ENCODE data around the gene MOB3C.
"Not testable (repeated sequence)": the region's sequence is repeated elsewhere in the genome, so short reads cannot be mapped to it uniquely, and the experiment has no call there.

Gene MOB3C

GRCh38 chr1:46616277-46617107, at the start of gene MOB3C:
Gene MOB3C, minus strand, starts transcription at chr1:46616811. Its CDS starts 3,490 bp downstream, at chr1:46613321.
- DNase-seq = peak; percentile 68

DNA sequence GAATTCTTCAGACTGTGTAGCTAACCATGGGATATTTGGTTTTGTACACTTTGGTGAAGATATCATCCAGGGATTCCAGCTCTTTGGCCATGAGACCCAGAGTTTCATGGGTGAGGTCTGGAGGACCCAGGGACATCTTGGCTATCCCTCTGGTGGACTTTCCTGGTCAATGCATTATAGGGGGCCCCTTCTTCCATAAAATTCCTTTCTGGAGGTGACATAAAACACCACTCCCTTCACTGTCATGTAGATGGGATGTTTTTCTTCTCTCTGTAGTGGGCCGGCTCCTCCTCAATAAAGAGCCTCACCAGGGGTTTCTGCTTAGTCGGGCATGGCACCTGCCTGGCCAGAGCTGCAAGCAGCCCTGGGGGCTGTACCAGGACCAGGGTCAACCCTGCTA, 49.4 kb upstream of the MOB3C start:
- DNase-seq = no peak

DNA sequence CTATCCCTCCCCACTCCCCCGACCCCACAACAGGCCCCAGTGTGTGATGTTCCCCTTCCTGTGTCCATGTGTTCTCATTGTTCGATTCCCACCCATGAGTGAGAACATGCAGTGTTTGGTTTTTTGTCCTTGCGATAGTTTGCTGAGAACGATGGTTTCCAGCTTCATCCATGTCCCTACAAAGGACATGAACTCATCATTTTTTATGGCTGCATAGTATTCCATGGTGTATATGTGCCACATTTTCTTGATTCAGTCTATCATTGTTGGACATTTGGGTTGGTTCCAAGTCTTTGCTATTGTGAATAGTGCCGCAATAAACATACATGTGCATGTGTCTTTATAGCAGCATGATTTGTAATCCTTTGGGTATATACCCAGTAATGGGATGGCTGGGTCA, 46.3 kb upstream of the MOB3C start:
- DNase-seq = not testable (repeated sequence)

GRCh38 chr1:46660116-46660515, 43.5 kb upstream of the MOB3C start:
- DNase-seq = not testable (repeated sequence)

DNA sequence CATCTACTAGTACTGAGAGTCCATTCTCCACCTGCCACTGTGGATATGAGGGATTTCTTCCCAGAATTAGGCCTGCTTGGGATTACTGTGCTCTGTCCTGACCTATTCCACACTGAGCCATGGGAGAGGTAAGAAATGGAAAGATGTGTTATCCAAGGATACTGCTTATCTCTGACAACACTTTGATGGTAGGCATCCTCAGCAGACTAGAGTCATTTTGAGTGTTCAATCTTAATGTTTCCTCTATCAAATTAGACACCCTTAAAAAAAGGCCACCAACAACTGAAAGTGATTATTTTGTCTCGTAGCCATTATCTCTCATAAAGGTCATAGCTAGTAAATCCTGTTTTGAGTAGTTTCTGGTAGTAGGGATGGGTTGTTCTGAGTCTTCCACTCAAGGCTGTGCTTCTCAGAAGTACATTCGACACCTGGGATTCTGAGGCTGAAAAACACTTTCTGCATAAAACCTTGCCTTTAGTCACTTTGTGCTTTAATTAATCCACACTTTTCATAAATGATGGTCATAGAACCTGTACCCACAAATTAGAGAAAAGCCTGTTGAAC, 42.8 kb upstream of the MOB3C start:
- no peak for DNase-seq

GRCh38 chr1:46657775-46658174, 41.2 kb upstream of the MOB3C start:
- no peak for DNase-seq

- no peak for DNase-seq
Observed at GRCh38 chr1:46656643-46657042, 40.0 kb upstream of the MOB3C start.

- DNase-seq = no peak
Observed at GRCh38 chr1:46655848-46656247, 39.2 kb upstream of the MOB3C start.

DNA sequence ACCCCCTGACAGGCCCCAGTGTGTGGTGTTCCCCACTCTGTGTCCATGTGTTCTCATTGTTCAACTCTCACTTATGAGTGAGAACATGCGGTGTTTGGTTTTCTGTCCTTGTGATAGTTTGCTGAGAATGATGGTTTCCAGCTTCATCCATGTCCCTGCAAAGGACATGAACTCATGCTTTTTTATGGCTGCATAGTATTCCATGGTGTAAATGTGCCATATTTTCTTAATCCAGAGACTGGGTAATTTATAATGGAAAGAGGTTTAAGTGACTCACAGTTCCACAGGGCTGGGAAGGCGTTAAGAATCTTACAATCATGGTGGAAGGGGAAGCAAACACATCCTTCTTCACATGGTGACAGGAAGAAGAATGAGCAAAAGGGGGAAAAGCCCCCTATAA, 38.1 kb upstream of the MOB3C start:
- not testable (repeated sequence) for DNase-seq

DNA sequence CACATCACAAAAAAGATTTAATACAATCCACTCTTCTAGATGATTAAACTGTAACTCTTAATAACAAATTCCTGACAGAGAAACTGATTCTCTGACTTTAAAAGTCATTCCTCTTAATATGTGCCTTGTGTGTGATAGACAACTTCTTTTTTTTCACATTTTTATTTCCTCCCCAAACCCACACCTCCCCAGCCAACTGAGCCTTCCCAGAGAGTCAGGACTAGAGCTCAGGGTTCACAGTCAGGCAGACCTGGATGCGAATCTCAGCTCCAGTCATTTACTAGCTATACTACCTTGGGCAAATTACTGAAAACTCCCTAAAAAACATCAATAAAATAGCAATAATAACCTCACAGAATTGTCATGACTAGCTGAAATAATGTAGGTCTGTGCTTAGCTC, 37.4 kb upstream of the MOB3C start:
- DNase-seq = no peak

GRCh38 chr1:46653405-46653958, 36.9 kb upstream of the MOB3C start:
- DNase-seq = no peak

GRCh38 chr1:46652321-46653100, 35.9 kb upstream of the MOB3C start:
- DNase-seq = no peak

DNA sequence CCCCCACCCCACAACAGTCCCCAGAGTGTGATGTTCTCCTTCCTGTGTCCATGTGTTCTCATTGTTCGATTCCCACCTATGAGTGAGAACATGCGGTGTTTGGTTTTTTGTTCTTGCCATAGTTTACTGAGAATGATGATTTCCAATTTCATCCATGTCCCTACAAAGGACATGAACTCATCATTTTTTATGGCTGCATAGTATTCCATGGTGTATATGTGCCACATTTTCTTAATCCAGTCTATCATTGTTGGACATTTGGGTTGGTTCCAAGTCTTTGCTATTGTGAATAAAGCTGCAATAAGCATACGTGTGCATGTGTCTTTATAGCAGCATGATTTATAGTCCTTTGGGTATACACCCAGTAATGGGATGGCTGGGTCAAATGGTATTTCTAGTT, 34.5 kb upstream of the MOB3C start:
- not testable (repeated sequence) for DNase-seq

DNA sequence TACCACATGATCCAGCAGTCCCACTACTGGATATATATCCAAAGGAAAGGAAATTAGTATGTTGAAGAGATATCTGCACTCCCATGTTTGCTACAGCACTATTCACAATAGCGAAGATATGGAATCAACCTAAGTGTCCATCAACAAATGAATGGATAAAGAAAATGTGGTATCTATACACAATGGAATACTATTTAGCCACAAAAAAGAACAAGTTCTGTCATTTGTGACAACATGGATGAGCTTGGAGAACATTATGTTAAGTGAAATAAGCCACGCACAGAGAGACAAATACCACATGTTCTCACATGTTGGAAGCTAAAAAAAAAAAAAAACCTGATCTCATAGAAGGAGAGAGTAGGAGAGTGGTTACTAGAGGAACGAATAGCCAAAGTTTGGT, 33.9 kb upstream of the MOB3C start:
- DNase-seq = no peak

DNA sequence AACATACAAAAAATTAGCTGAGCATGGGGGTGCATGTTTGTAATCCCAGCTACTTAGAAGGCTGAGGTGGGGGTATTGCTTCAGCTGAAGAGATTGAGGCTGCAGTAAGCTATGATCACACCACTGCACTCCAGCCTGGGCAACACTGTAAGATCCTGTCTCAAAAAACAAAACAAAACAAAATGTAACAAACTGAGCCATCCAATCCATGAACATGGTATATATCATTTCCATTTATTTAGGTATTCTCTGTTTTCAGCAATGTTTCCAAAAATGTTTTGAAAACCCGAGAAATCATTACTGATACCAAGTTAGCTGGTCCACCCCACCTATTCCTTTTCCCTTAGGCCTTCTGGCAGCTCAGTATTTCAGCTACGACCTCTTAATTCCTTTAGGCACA, 33.2 kb upstream of the MOB3C start:
- no peak for DNase-seq

DNA sequence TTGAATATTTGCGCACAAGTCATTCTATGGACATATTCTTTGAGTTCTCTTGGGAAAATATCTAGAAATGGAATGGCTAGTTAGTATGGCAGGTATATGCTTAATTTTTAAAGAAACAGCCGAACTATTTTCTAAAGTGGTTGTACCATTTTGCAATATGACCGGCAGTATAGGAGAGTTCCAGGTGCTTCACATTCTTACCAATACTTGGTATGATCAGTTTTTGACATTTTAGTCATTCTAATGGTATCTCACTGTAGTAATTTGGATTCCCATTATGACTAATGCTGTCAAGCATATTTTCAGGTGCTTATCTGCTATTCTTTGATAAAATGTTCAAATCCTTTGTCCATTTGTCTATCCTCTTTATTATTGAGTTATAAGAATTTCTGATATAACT, 31.0 kb upstream of the MOB3C start:
- no peak for DNase-seq

- no peak for DNase-seq
Observed at GRCh38 chr1:46646844-46647243, 30.2 kb upstream of the MOB3C start.

- no peak for DNase-seq
Observed at GRCh38 chr1:46646331-46646730, 29.7 kb upstream of the MOB3C start.

- no peak for DNase-seq
Observed at GRCh38 chr1:46645815-46646214, 29.2 kb upstream of the MOB3C start.

GRCh38 chr1:46643368-46643775, 26.8 kb upstream of the MOB3C start:
- no peak for DNase-seq

DNA sequence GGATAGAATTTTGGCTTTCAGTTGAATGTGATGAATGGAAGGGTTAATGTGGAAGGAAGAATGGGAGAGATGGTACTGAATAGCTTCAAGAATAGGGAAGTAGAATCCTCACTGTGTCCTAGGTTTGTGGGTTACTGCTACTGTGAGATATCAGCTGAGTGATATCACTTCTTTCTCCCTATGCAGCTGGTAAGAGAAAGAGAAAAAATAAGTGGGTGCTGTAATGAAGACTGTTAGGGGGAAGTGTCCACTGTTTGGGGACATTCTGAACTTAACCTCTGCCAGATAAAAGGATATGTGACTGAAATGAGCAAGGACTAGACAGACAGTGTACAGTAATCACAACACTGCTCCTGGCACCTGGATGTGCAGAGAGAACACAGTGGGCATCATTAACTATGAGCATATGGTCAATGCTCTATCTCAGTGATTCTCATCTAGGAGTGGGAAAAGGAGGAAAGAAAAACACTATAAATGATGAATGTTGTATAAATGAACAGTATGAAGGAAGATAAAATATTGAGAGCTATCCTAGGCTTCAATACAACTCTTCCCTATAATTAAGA, 25.6 kb upstream of the MOB3C start:
- no peak for DNase-seq

- DNase-seq = no peak
Observed at GRCh38 chr1:46639547-46639946, 22.9 kb upstream of the MOB3C start.

- no peak for DNase-seq
Observed at GRCh38 chr1:46638921-46639320, 22.3 kb upstream of the MOB3C start.

Measured in CD4-positive, alpha-beta T cell treated with Interleukin-10 for 1 hour (primary cell).